Colonic mucosa (tissue), 4 donors: ENCODE results near the gene EPHA10. TPM values are rescaled to one million over a fixed set of nuclear protein-coding genes. Genes with fewer than 3 reads are reported as not detected.
A peak's percentile ranks its signal among the peaks of the same experiment; 100 is the strongest.
"Not testable (repeated sequence)": the region's sequence is repeated elsewhere in the genome, so short reads cannot be mapped to it uniquely, and the experiment has no call there.

ENCODE experiments used
- DNase-seq: peaks from one replicate; pipeline ENCODE4 v3.0.0-alpha.2; 2020
- H3K27ac ChIP-seq: fragments of 200-600 bp; one replicate; pipeline ENCODE4 v1.8.0; 2021
- H3K27me3 ChIP-seq: fragments of 200-600 bp; one replicate; pipeline ENCODE4 v1.8.0; 2021
- H3K36me3 ChIP-seq: fragments of 200-600 bp; one replicate; pipeline ENCODE4 v1.8.0; 2021
- H3K4me1 ChIP-seq: fragments of 200-600 bp; one replicate; pipeline ENCODE4 v1.8.0; 2021; ENCODE audit warnings: mild to moderate bottlenecking
- H3K4me3 ChIP-seq: fragments of 200-600 bp; one replicate; pipeline ENCODE4 v1.8.0; 2021
- H3K9ac ChIP-seq, 2 donors: one replicate each; pipeline ENCODE4 v1.7.0; 2013; ENCODE audit warnings: control low read depth in 2 of 2, low read depth in 2 of 2, low read length in 2 of 2
- H3K9me3 ChIP-seq: fragments of 200-600 bp; one replicate; pipeline ENCODE4 v1.8.0; 2021
- intact Hi-C: fragments of 100-400 bp; cut with DNase I; formaldehyde crosslinking; loops from one replicate; pipeline ENCODE4 v1.14.1; 2022
- total RNA-seq, 2 donors: library from RNA; stranded (reverse); fragmentation: NEBNext Ultra II Directional in 1 of 2; extraction: Animal tissue kit (Norgen Biotek cat#: 25700) in 1 of 2; gene quantifications; one replicate each; pipeline ENCODE4 v1.2.1, GENCODE V29; 2021
- TF ChIP-seq, protein P1 (sequence below): fragments of 200-600 bp; IDR thresholded peaks from one replicate; pipeline ENCODE4 v1.8.0; 2022; ENCODE audit warnings: antibody characterized with exemption, mild to moderate bottlenecking
- donor health status: healthy.
- donor health status: DM: no; HTN: no; CAD: no.
- donor health status: DM: no; HTN: no; CAD: no.

The EPHA10 gene
- total RNA-seq, 2 donors from 2014 or later: 26.1 to 29.6 TPM

DNA sequence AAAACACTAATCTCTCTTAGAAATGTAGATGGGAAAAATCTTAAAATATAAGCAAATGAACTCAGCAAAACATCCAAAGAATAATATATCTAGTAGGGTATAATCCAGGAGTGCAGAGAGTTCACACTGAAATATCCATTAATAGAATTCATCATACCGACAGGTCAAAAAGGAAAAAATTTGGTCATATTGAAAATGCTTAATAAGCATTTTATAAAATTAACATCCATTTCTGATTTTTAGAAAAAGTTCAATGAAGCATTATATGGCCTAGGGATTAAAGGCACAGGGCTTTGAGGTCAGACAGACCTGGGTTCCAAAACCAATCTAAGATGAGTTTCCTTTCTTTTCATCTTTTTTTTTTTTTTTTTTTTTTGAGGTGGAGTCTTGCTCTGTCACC is 16.4 kb downstream of the EPHA10 start:
- Histone ChIP-seq H3K27me3 (peaks cover 3% of the 10 kb centered on the region), H3K9me3 (no peaks in the 10 kb centered on the region), H3K27ac (no peak overlapping the region), H3K4me3 (no peak overlapping the region), H3K36me3 (no peaks in the 10 kb centered on the region), H3K4me1 (no peaks in the 10 kb centered on the region), H3K9ac (no peak overlapping the region)
- DNase-seq: no peak
- TF ChIP-seq, protein P1, sequence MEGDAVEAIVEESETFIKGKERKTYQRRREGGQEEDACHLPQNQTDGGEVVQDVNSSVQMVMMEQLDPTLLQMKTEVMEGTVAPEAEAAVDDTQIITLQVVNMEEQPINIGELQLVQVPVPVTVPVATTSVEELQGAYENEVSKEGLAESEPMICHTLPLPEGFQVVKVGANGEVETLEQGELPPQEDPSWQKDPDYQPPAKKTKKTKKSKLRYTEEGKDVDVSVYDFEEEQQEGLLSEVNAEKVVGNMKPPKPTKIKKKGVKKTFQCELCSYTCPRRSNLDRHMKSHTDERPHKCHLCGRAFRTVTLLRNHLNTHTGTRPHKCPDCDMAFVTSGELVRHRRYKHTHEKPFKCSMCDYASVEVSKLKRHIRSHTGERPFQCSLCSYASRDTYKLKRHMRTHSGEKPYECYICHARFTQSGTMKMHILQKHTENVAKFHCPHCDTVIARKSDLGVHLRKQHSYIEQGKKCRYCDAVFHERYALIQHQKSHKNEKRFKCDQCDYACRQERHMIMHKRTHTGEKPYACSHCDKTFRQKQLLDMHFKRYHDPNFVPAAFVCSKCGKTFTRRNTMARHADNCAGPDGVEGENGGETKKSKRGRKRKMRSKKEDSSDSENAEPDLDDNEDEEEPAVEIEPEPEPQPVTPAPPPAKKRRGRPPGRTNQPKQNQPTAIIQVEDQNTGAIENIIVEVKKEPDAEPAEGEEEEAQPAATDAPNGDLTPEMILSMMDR: no peak
- intact Hi-C loops: no loop called here

DNA sequence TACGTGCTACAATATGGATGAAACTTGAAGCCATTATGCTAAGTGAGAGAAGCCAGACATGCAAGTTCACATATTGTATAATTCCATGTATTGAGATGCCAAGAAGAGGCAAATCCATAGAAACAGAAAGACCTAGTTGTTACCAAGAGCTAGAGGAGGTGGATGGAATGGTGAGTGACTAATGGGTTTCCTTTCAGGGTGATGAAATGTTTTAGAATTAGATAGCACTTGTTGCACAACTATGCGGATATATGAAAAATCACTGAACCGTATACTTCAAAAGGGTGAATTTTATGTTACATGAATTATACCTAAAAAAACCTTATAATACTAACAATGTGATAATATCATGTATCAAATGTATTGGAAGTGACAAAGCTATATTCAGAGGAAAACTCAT is 18.1 kb downstream of the EPHA10 start:
- no peak for DNase-seq
- Histone ChIP-seq H3K4me1 (no peaks in the 10 kb centered on the region), H3K36me3 (no peaks in the 10 kb centered on the region), H3K27me3 (no peaks in the 10 kb centered on the region), H3K4me3 (no peak overlapping the region), H3K27ac (no peak overlapping the region), H3K9me3 (no peaks in the 10 kb centered on the region), H3K9ac (no peak overlapping the region)
- intact Hi-C loops: no loop called here
- TF ChIP-seq, protein P1: no peak

DNA sequence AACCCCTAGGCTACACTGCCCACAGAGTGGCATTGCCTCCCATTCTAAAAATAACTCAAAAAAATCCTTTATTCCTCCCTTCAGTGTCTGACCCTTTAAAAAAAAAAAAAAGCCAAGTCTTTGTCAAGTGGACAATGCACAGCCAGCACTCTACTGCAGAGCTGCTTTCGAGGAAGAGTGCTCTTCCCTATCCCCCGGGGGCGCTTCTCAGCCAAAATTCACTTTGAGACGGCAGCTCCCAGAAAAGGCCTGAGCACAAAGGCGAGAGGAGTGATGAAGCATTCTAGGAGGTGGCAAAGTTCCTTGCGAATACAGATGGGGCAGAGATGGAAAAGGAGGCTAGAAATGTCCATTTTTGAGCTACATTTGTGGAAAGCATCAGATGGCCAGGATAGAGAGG is 23.3 kb downstream of the EPHA10 start:
- DNase-seq: no peak
- no peak overlapping the region for H3K27ac ChIP-seq
- no peaks in the 10 kb centered on the region for H3K36me3 ChIP-seq
- no peaks in the 10 kb centered on the region for H3K9me3 ChIP-seq
- no peaks in the 10 kb centered on the region for H3K27me3 ChIP-seq
- no peak overlapping the region for H3K4me3 ChIP-seq
- H3K9ac ChIP-seq: no peak overlapping the region
- TF ChIP-seq, protein P1: no peak
- intact Hi-C loops: no loop called here
- H3K4me1 ChIP-seq: peaks cover 4% of the 10 kb centered on the region

DNA sequence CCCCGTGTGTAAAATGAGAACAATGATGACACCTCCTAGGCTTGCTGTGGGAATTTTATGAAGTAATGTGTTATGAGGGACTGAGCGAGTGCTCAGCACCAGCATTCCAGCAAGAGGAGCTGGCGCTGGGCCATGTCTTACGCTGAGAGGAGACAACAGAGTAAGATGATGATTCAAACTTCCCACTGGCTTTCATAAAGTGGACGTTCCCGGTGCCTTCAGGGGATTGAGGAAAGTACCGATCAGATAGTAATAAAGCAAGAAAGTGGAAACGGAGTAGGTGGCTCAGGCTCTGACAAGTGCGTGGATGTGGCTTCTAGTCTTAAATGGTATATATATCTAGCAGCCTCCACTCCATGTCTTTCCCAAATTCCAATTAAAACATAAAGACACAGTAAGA is 23.8 kb downstream of the EPHA10 start:
- no peaks in the 10 kb centered on the region for H3K36me3 ChIP-seq
- no peaks in the 10 kb centered on the region for H3K27me3 ChIP-seq
- intact Hi-C loops: no loop called here
- no peak overlapping the region for H3K27ac ChIP-seq
- H3K4me3 ChIP-seq: no peak overlapping the region
- peaks cover 4% of the 10 kb centered on the region for H3K4me1 ChIP-seq
- TF ChIP-seq, protein P1: no peak
- DNase-seq: no peak
- no peaks in the 10 kb centered on the region for H3K9me3 ChIP-seq
- no peak overlapping the region for H3K9ac ChIP-seq

DNA sequence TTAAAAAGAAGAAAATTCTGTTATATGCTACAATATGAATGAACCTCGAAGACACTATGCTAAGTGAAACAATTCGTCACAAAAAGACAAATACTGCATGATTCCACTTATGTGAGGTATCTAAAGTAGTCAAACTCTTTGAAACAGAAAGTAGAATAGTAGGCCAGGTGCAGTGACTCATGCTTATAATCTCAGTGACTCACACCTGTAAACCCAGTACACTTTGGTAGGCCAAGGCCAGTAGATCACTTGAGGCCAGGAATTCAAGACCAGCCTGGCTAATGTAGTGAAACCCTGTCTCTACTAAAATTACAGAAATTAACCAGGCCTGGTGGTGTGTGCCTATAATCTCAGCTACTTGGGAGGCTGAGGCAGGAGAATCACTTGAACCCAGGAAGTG is 25.7 kb downstream of the EPHA10 start:
- Histone ChIP-seq H3K4me3 (no peak overlapping the region), H3K27ac (peak overlapping the region; percentile 50), H3K27me3 (no peaks in the 10 kb centered on the region), H3K9me3 (no peaks in the 10 kb centered on the region), H3K36me3 (no peaks in the 10 kb centered on the region), H3K9ac (no peak overlapping the region), H3K4me1 (peaks cover 4% of the 10 kb centered on the region)
- peak; percentile 69 for DNase-seq
- TF ChIP-seq, protein P1: no peak
- intact Hi-C loops: loop anchor here (10.0 kb wide), 1 partner anchor 66 kb away; the partner anchor contains the start of genes C1orf122 and YRDC

DNA sequence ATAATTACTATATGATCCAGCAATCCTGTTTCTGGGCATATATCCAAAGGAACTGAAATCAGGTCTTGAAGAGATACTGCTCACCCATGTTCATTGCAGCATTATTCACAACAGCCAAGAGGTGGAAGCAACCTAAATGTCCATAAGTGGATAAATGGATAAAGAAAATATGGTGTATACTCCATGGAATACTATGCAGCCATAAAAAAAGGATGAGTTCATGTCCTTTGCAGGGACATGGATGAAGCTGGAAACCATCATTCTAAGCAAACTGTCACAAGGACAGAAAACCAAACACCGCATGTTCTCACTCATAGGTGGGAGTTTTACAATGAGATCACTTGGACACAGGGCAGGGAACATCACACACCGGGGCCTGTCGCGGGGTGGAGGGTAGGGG is 26.3 kb downstream of the EPHA10 start:
- intact Hi-C loops: loop anchor here (10.0 kb wide), 1 partner anchor 66 kb away; the partner anchor contains the start of genes C1orf122 and YRDC
- not testable (repeated sequence) for H3K9me3 ChIP-seq, H3K27me3 ChIP-seq, H3K9ac ChIP-seq, H3K4me3 ChIP-seq, H3K36me3 ChIP-seq, H3K4me1 ChIP-seq, DNase-seq
- peak overlapping the region; percentile 50 for H3K27ac ChIP-seq

DNA sequence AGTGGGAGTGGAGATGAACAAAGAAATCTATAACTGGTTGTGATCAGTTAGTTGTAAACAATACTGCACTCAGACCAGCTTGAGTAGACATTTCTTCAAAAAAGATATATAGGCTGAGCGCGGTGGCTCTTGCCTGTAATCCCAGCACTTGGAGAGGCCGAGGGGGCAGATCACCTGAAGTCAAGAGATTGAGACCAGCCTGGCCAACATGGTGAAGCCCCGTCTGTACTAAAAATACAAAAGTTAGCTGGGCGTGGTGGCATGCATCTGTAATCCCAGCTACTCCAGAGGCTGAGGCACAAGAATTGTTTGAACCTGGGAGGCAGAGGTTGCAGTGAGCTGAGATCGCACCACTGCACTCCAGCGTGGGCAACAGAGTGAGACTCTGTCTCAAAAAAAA is 26.9 kb downstream of the EPHA10 start:
- H3K36me3 ChIP-seq, H3K4me1 ChIP-seq, H3K27me3 ChIP-seq, DNase-seq, H3K9ac ChIP-seq, H3K9me3 ChIP-seq, H3K27ac ChIP-seq, H3K4me3 ChIP-seq: not testable (repeated sequence)
- intact Hi-C loops: loop anchor here (10.0 kb wide), 1 partner anchor 67 kb away; the partner anchor contains the start of genes C1orf122 and YRDC
